H1 (cell line): ENCODE data around the gene CAPN15. TPM values are rescaled to one million over a fixed set of nuclear protein-coding genes. Genes with fewer than 3 reads are reported as not detected.

Experiments
- CTCF ChIA-PET: fragments of 300-600 bp; sonication (Branson Sonifier 250); formaldehyde crosslinking; loops from one replicate; lab custom pipeline; 2021; ENCODE audit not compliant: partially characterized antibody; lab: Charles Lee
- POLR2A ChIA-PET: fragments of 300-600 bp; sonication (Branson Sonifier 250); formaldehyde crosslinking; loops from one replicate; lab custom pipeline; 2021; ENCODE audit warnings: inconsistent platforms; ENCODE audit not compliant: partially characterized antibody; lab: Charles Lee
- DNase-seq, 2 experiments: peaks; one replicate each; pipeline versions ENCODE4 v3.0.0 to v3.0.0-alpha.2; 2010 to 2022; ENCODE audit warnings: low spot score in 2 of 2, low read depth in 1 of 2, mixed read lengths in 1 of 2
- FAIRE-seq: peaks from 2 replicates; lab custom pipeline; 2011; peaks lifted over from hg19 to GRCh38; lab: Jason Lieb, UNC
- H2AFZ ChIP-seq: 2 replicates; pipeline ENCODE4 v1.8.1; 2012; ENCODE audit warnings: low read length, inconsistent platforms
- H2AK5ac ChIP-seq: 2 replicates; pipeline ENCODE4 v1.6.1; 2013; ENCODE audit warnings: low read depth, low read length
- H2BK120ac ChIP-seq: replicated peaks from 2 replicates; pipeline ENCODE3; 2013; ENCODE audit warnings: low read depth, low read length, inconsistent platforms
- H2BK12ac ChIP-seq: 2 replicates; pipeline ENCODE4 v1.6.1; 2013; ENCODE audit warnings: low read depth, low read length
- H2BK15ac ChIP-seq: 2 replicates; pipeline ENCODE4 v1.6.1; 2013; ENCODE audit warnings: low read length
- H2BK20ac ChIP-seq: 2 replicates; pipeline ENCODE4 v1.6.1; 2013; ENCODE audit warnings: low read length
- H2BK5ac ChIP-seq: 2 replicates; pipeline ENCODE4 v1.6.1; 2013; ENCODE audit warnings: low read depth, low read length
- H3K14ac ChIP-seq: 2 replicates; pipeline ENCODE4 v1.6.1; 2013; ENCODE audit warnings: inconsistent platforms; ENCODE audit not compliant: insufficient read length
- H3K18ac ChIP-seq: 2 replicates; pipeline ENCODE4 v1.6.1; 2013; ENCODE audit warnings: low read length; ENCODE audit errors: extremely low read depth
- H3K23ac ChIP-seq: 2 replicates; pipeline ENCODE4 v1.6.1; 2013; ENCODE audit warnings: inconsistent platforms; ENCODE audit not compliant: insufficient read length
- H3K23me2 ChIP-seq: 2 replicates; pipeline ENCODE4 v1.6.1; 2013; ENCODE audit warnings: low read depth, low read length
- H3K27ac ChIP-seq: 2 replicates; pipeline ENCODE4 v1.6.1; 2011; ENCODE audit warnings: low read depth, low read length, inconsistent platforms
- H3K27me3 ChIP-seq, 4 experiments: replicated peaks in 1 of 4; 1 replicate in 1 of 4; 2 replicates in 3 of 4; pipeline versions ENCODE4 v1.6.1 to v1.8.1; 2011 to 2013; ENCODE audit warnings: low read length in 3 of 4, mild to moderate bottlenecking in 3 of 4, inconsistent platforms in 2 of 4, mixed read lengths in 2 of 4, moderate library complexity in 1 of 4; ENCODE audit not compliant: control insufficient read depth in 3 of 4, insufficient read depth in 3 of 4; ENCODE audit errors: extremely low read depth in 1 of 4
- H3K36me3 ChIP-seq, 4 experiments: 2 replicates each; pipeline versions ENCODE4 v1.6.1 to v1.8.1; 2011 to 2013; ENCODE audit warnings: mild to moderate bottlenecking in 4 of 4, low read length in 3 of 4, moderate library complexity in 2 of 4, control low read depth in 1 of 4, inconsistent platforms in 1 of 4; ENCODE audit not compliant: insufficient read depth in 4 of 4, control insufficient read depth in 2 of 4
- H3K4ac ChIP-seq: replicated peaks from 2 replicates; pipeline ENCODE3; 2013; ENCODE audit warnings: low read length, low read depth, mixed read lengths, inconsistent platforms; ENCODE audit not compliant: insufficient read length
- H3K4me1 ChIP-seq, 4 experiments: replicated peaks in 1 of 4; 1 replicate in 1 of 4; 2 replicates in 3 of 4; pipeline versions ENCODE4 v1.6.1 to v1.8.1; 2011 to 2013; ENCODE audit warnings: low read length in 3 of 4, inconsistent platforms in 2 of 4, mixed read lengths in 1 of 4; ENCODE audit not compliant: insufficient read depth in 4 of 4, control insufficient read depth in 3 of 4
- H3K4me2 ChIP-seq, 2 experiments: 2 replicates each; pipeline versions ENCODE4 v1.6.1 to v1.8.1; 2011 to 2013; ENCODE audit warnings: low read depth in 2 of 2, low read length in 2 of 2, control low read depth in 1 of 2, inconsistent platforms in 1 of 2, mild to moderate bottlenecking in 1 of 2; ENCODE audit not compliant: insufficient read depth in 1 of 2
- H3K4me3 ChIP-seq, 4 experiments: fragments of 200-600, 300-600 bp in 1 of 4; sonication (generic), shearing (Covaris generic), sonication (Bioruptor Twin) in 1 of 4; 2 replicates each; pipeline versions ENCODE4 v1.5.1 to v1.8.1; 2011 to 2016; ENCODE audit warnings: low read length in 4 of 4, low read depth in 3 of 4, control low read depth in 2 of 4, inconsistent platforms in 2 of 4, mild to moderate bottlenecking in 2 of 4, mixed read lengths in 1 of 4, moderate library complexity in 1 of 4; ENCODE audit not compliant: insufficient read depth in 2 of 4; ENCODE audit errors: extremely low read depth in 1 of 4
- H3K56ac ChIP-seq: replicated peaks from 2 replicates; pipeline ENCODE3; 2013; ENCODE audit warnings: low read depth, mild to moderate bottlenecking, mixed read lengths, low read length, inconsistent platforms; ENCODE audit not compliant: insufficient read length
- H3K79me1 ChIP-seq: 2 replicates; pipeline ENCODE4 v1.6.1; 2013; ENCODE audit warnings: low read depth, low read length, control low read depth
- H3K79me2 ChIP-seq, 2 experiments: 2 replicates each; pipeline versions ENCODE4 v1.6.1 to v1.8.1; 2012 to 2013; ENCODE audit warnings: low read length in 2 of 2, mild to moderate bottlenecking in 2 of 2, inconsistent platforms in 1 of 2; ENCODE audit not compliant: insufficient read depth in 2 of 2, control insufficient read depth in 1 of 2
- H3K9ac ChIP-seq, 4 experiments: replicated peaks in 1 of 4; 1 replicate in 1 of 4; 2 replicates in 3 of 4; pipeline versions ENCODE4 v1.6.1 to v1.8.1; 2011 to 2013; ENCODE audit warnings: low read depth in 3 of 4, low read length in 3 of 4, control low read depth in 2 of 4, mild to moderate bottlenecking in 2 of 4, moderate library complexity in 2 of 4, inconsistent platforms in 1 of 4; ENCODE audit errors: extremely low read depth in 1 of 4
- H3K9me3 ChIP-seq, 2 experiments: 2 replicates each; pipeline versions ENCODE4 v1.6.1 to v1.8.1; 2012 to 2013; ENCODE audit warnings: mild to moderate bottlenecking in 2 of 2, moderate library complexity in 2 of 2, control low read depth in 1 of 2, inconsistent platforms in 1 of 2, low read depth in 1 of 2, low read length in 1 of 2, mixed read lengths in 1 of 2; ENCODE audit not compliant: insufficient read depth in 2 of 2
- H4K20me1 ChIP-seq, 2 experiments: replicated peaks in 1 of 2; 2 replicates each; pipeline versions ENCODE3 to v1.8.1; 2011 to 2013; ENCODE audit warnings: inconsistent platforms in 2 of 2, low read length in 2 of 2, mild to moderate bottlenecking in 1 of 2; ENCODE audit not compliant: insufficient read depth in 2 of 2, control insufficient read depth in 1 of 2
- H4K5ac ChIP-seq: 2 replicates; pipeline ENCODE4 v1.6.1; 2013; ENCODE audit warnings: low read length, low read depth, mixed read lengths, inconsistent platforms; ENCODE audit not compliant: insufficient read length
- H4K8ac ChIP-seq: 2 replicates; pipeline ENCODE4 v1.8.0; 2013; ENCODE audit warnings: mild to moderate bottlenecking, moderate library complexity, low read length, inconsistent platforms; ENCODE audit not compliant: insufficient read depth; ENCODE audit errors: extremely low read depth
- H4K91ac ChIP-seq: replicated peaks from 2 replicates; pipeline ENCODE3; 2013; ENCODE audit warnings: low read length, mixed read lengths, inconsistent platforms; ENCODE audit not compliant: insufficient read length
- MAFK ChIP-seq: IDR thresholded peaks from 2 replicates; pipeline ENCODE4 v1.6.1; 2012; ENCODE audit warnings: low read depth, mild to moderate bottlenecking, improper control_type of control experiment, low read length
- TEAD4 ChIP-seq: IDR thresholded peaks from 2 replicates; pipeline ENCODE4 v1.6.1; 2012; ENCODE audit warnings: low read depth, low read length, inconsistent platforms, mixed read lengths
- WGBS, 2 experiments: shearing (Covaris generic) in 1 of 2; methylation state at CpG; one replicate each; pipeline versions ENCODE4 v1.1.6 to v1.1.7; 2013 to 2015; ENCODE audit warnings: low lambda C conversion rate in 2 of 2, mixed read lengths in 2 of 2, inconsistent platforms in 1 of 2, low coverage in 1 of 2, missing lambda C conversion rate in 1 of 2; ENCODE audit not compliant: insufficient replicate concordance in 2 of 2, insufficient coverage in 1 of 2, insufficient read length in 1 of 2; ENCODE audit errors: extremely low coverage in 1 of 2, missing lambda C conversion rate in 1 of 2; 5-methylcytosine and 5-hydroxymethylcytosine counted together
- polyA plus RNA-seq, 7 experiments: library from polyadenylated mRNA; depleted of rRNA in 3 of 7; stranded (reverse) in 5 of 7; unstranded in 2 of 7; fragments of >200 nt in 5 of 7; fragments of 200-250 nt in 2 of 7; gene quantifications; 1 replicate in 5 of 7; 2 replicates in 1 of 7; 4 replicates in 1 of 7; pipeline versions ENCODE4 v1.2.1 to v1.2.3, GENCODE V29; 2011 to 2013; ENCODE audit warnings: missing spikeins in 2 of 7, mixed read lengths in 2 of 7
- total RNA-seq: library from RNA; stranded (reverse); fragmentation: NEBNext Ultra II Directional; extraction: Animal tissue kit (Norgen Biotek cat#: 25700); gene quantifications from 2 replicates; pipeline ENCODE4 v1.2.1, GENCODE V29; 2021

Gene CAPN15
- total and polyA plus RNA-seq, 2 of the 8 experiments (the other 6 are each of a cell fraction or from before 2014, with no cell fraction given): 38.9 to 76.9 TPM

DNA sequence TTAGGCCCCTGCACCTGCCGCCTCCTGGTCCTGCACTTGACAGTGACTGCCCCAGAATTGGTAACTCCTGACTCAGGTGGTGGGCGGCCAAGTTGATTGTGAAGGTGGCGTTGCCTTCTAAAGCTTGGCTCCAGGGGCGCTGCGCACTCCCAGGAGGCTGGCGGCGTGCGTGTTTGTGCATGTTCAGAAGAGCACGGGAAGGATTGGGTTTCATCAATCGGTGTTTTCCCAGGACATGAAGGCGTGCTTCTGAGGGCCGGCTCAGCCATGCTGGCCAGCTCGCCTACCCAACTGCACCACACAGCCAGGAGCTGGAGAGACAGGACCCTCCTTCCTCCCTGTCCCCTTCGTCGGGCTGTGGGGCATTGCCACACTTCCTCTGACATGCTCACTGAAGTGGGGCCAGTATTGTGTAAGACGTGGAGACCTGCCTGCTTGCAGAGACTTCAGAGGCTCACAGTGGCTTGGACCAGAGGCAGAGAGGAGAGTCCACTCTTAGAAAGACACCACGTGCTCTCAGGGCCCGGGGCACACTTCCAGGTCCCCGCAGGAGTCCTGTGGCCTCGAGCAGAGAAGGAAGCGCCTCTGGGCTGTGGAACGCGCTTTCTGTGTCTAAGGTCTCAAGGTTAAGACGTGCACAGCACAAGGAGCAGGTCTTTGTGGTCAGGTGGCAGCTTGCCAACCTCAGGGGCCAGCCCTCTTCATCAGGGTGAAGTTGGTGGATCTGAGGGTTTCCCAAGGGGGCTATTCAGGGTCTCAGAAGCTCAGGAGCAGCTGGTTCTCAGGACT, 65.2 kb downstream of the CAPN15 start:
- H2BK15ac ChIP-seq: no peak overlapping the region
- no peak for DNase-seq
- H2BK20ac ChIP-seq: no peak overlapping the region
- no peaks in the 10 kb centered on the region for H3K9me3 ChIP-seq
- no peak overlapping the region for H2AK5ac ChIP-seq
- 91% methylated on average over 24 of the region's 24 CpGs; no CpG with 5 or more reads in 1 of the 2 experiments for WGBS, 2 experiments
- no peak overlapping the region for H4K8ac ChIP-seq
- H4K5ac ChIP-seq: no peak overlapping the region
- no peak overlapping the region for H3K9ac ChIP-seq
- H3K18ac ChIP-seq: no peak overlapping the region
- ChIA-PET POLR2A (interaction anchor here (0.6 to 1.9 kb wide), 7 partner anchors 9 to 209 kb away, joined by 3 to 7 read pairs (median 3); partner anchors contain the start of gene METTL26), CTCF (interaction anchor here (0.7 to 4.2 kb wide), 15 partner anchors 7 to 75 kb away, joined by 3 to 22 read pairs (median 6); partner anchors contain the start of gene METTL26)
- no peak overlapping the region for H3K4me2 ChIP-seq
- no peak overlapping the region for H2AFZ ChIP-seq
- FAIRE-seq: no peak
- no peak overlapping the region for H2BK120ac ChIP-seq
- peaks cover 16% of the 10 kb centered on the region; the same call in 1 of the 2 replicates for H3K79me1 ChIP-seq
- no peak overlapping the region for H3K56ac ChIP-seq
- H3K27me3 ChIP-seq: peaks cover 0 to 21% (median 12%) of the 10 kb centered on the region in 4 experiments; a peak in 5 of 7 replicates
- H3K4me1 ChIP-seq: peaks cover 0 to 14% (median 7%) of the 10 kb centered on the region in 4 experiments; a peak in 4 of 7 replicates
- H3K79me2 ChIP-seq: peaks cover 0 to 20% of the 10 kb centered on the region in 2 experiments; a peak in 3 of 4 replicates
- H2BK12ac ChIP-seq: no peak overlapping the region
- no peak overlapping the region for H4K91ac ChIP-seq
- H3K23me2 ChIP-seq: peaks cover 9% of the 10 kb centered on the region
- H3K27ac ChIP-seq: no peak overlapping the region
- peaks cover 20 to 41% of the 10 kb centered on the region in 2 experiments for H4K20me1 ChIP-seq
- H3K14ac ChIP-seq: no peak overlapping the region
- no peak overlapping the region for H3K4me3 ChIP-seq
- no peaks in the 10 kb centered on the region for H3K36me3 ChIP-seq
- H2BK5ac ChIP-seq: 0 out of 2 replicates have a peak overlapping the region, but pooled peaks have one; percentile 5
- no peak overlapping the region for H3K23ac ChIP-seq
- no peak overlapping the region for H3K4ac ChIP-seq
- no peak for TF ChIP-seq TEAD4
- no peak for TF ChIP-seq MAFK
